GM18526 (cell line): ENCODE results near the gene ADAMTSL4.

Experiments
- POLR2A ChIP-seq: IDR thresholded peaks from 3 replicates; pipeline ENCODE4 v1.6.1; 2011; ENCODE audit not compliant: insufficient read length; ENCODE audit errors: extremely low read depth

The ADAMTSL4 gene

DNA sequence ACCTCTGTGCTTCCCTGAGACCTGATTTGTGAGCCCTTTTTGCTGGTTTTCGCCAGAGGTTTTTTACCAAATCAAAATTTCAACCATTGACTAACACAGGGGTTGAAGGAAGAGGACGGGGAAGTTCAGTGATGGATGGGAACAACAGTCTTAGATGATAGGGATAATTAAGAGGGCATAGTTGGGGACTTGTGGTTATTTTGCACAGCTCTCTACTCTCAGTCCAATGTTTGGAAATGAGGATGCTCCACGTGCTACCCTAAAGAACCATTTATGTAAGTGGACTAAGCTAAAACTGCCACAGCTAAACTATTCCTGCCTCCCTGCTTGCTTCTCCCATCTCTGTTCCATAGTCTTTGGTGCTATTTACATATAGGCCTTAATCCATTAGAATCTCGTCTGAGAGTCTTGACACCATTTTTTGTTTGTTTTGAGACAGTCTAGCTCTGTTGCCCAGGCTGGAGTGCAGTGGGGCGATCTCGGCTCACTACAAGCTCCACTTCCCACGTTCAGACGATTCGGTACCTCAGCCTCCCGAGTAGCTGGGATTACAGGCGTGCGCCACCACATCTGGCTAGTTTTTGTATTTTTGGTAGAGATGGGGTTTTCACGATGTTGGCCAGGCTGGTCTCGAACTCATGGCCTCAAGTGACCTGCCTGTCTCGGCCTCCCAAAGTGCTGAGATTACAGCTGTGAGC is 30.9 kb downstream of the ADAMTSL4 start:
- TF ChIP-seq POLR2A, result no peak

DNA sequence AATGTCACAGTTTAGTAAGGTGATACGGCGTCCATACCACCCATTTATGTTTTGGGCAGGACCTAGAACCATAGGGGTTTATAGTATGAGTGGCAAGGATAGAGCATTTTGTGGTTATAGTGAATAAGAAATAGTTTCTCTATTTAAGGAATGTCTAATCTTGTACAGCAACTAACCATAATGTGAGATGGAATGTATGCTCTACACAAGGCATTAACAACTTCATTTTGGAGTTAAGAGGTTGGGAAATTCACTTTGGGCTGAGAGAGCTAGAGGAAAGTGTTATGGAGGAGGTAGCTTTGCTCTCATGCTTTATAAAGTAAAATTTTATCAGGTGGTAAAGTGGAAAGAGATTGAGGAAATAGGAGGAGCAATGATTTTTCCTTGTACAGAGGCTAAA is 33.2 kb downstream of the ADAMTSL4 start:
- TF ChIP-seq POLR2A, result no peak

DNA sequence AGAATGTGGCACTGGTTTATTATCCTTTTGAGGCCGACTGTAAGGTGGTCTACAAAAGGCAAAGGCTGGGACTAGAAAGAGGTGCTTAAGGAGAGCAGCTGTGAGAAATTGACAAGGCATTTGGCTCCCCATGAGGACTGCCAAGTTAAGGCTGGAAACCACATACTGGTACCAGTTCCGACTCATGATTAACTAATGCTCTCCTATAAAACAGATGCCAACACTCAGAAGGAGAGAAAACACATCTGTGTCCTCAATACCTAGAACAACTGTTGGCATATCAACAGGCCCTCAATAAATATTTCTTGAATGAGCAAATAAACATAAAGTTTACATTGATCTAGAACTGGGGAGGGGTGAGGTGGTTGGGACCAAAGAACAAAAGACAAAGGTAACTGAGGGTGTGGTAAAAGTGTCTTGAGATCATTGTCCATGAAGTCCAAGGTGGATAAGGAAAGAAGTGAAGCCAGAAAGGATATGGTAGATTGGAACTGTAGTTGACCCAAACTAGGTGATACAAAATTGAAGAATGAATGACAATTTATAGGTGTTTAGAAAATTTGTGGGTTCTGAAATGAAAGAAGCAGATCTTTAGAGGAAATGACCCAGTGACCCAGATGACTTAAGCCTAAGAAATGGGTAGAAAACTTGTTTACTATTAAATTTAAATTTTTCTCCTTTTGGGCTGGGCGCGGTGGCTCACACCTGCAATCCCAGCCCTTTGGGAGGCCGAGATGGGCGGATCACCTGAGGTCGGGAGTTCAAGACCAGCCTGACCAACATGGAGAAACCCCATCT is 47.1 kb downstream of the ADAMTSL4 start:
- no peak for TF ChIP-seq POLR2A

DNA sequence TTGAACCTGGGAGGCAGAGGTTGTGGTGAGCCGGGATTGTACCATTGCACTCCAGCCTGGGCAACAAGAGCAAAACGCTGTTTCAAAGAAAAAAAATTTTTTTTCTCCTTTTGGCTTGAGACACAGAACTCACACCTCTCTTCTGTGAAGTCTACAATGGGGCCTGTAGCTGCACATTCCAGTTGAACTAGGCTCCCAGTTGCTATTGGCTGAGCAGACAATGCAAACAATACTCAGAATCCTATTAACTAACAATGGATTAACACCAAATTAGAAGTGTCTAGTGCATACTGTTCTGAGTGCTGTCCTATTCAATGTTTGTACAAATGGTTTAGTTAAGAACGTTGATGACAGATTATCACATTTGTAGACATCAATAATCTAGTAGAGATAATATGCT is 47.8 kb downstream of the ADAMTSL4 start:
- no peak for TF ChIP-seq POLR2A

DNA sequence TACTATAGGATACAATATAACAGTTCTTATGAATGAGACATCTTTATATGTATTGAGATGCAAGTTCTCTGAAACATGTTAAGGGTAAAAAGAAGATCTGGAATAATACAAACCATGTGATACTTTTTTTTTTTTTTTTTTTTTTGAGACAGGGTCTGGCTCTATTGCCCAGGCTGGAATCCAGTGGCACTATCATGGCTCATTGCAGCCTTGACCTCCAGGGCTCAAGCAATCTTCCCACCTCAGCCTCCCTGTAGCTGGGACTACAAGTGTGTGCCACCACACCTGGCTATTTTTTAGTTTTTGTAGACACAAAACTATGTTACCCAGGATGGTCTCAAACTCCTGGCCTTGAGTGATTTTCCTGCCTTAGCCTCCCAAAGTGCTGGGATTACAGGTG is 52.3 kb downstream of the ADAMTSL4 start:
- no peak for TF ChIP-seq POLR2A

DNA sequence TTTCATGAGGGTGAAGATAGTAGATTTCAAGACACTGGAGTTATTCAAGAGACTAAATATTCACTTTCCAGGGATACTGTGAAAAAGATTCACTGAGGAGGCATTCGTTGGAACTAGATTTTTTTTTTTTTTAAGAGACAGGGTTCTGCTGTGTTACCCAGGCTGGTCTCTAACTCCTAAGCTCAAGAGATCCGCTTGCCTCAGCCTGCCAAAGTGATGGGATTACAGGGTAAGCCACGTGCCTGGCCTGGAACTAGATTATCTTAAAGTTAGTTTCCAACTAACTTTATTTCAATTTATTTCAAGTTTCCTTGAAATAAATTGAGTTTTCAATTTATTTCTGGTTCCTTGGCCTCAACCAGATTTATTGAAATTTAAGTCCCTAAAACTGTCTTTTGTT is 54.5 kb downstream of the ADAMTSL4 start:
- no peak for TF ChIP-seq POLR2A

DNA sequence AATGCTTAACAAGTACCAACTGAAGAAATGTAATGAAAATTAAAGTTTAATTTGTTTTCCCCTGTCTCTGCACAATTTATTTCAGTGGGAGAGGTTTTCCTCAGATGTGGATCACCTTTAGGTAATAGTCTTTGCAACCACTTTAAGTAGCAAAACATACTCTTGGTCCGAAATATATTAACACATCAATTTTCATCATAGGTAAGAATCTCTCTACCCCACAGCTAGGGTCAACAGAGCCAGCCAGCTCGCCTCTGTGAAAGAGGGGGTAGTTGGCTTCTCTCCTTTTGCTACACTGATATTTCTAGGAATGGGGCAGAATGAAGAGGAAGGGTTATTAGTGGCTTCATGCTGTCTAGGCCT is 55.0 kb downstream of the ADAMTSL4 start:
- no peak for TF ChIP-seq POLR2A

DNA sequence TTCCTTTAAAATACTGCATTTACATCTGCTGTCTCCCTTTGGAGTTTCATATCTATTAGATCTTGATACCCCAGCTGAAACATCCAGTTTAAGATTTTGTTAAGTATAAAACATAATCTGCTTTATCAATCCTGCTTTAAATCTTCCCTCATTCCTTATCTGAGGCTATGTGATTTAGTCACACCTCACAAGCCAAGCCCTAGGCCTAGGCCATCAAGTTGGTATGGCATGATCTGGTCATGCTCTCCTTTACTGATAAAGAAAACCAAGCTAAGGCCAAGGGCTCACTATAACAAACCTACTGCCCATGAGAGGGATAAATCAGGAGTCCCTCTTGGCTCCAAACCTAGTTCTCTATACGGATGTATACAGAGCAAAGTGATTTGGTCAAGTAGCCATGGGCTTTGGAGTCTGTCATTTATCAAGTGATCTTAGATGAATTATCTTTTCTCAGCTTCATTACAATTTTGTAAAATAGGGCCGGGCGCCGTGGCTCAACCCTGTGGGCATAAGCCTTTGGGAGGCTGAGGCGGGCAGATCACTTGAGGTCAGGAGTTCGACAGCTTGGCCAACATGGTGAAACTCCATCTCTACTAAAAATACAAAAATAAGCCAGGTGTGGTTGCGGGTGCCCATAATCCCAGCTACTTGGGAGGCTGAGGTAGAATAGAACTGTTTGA is 57.4 kb downstream of the ADAMTSL4 start:
- no peak for TF ChIP-seq POLR2A

DNA sequence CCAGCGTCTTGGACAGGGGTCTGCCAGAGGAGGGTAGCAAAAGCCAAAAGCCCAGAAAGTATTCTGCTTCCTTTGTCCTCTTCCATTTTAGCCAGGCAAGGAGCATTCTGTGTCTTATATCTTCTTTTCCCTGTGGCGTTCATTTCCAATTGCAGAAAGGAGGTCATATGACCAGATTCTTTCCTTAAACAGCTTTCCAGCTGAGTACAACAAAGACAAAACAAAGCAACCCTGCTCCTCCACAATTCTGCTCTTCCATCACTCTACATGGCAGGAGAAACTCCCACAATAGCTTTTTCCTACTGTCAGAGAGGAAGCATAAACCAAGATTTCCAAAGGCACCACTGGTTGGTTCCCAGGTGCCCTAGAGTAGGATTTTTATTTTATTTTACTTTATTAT is 60.5 kb downstream of the ADAMTSL4 start:
- no peak for TF ChIP-seq POLR2A
